Skin of body (tissue), 2 donors: Measurements from ENCODE around the gene CXXC4. TPM values are rescaled to one million over a fixed set of nuclear protein-coding genes. Genes with fewer than 3 reads are reported as not detected.

ENCODE experiments used
- DNase-seq: peaks from one replicate; lab custom pipeline; 2025; lab: John Stamatoyannopoulos, UW
- total RNA-seq: library from RNA; depleted of rRNA; stranded (reverse); fragments of >200 nt; gene quantifications from one replicate; pipeline ENCODE4 v1.2.3, GENCODE V29; 2014

The CXXC4 gene
- total RNA-seq, 1 donor from 2014 or later = 0.59 TPM

- no peak for DNase-seq
These were observed 5.0 kb downstream of the CXXC4 start for GRCh38 chr4:104489731-104490095.

DNA sequence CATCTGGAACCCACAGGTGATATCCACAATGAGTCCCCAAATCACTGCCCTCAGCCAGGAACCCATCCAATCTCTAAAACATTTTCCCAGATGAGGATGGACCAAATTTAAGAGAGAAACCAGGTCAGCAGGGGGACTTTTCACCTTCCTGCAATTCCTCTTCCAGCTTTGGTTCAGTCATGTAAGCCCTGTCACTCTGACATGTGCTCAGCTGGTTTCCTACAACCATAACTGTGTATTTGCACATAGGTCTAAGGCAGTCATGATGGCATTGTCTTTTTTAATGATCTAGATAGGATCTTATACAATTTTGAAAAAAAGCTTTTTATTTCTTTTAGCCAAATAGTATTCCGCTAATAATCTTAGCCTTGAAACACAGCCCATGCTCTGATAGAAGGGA is 6.5 kb downstream of the CXXC4 start:
- DNase-seq = no peak

DNA sequence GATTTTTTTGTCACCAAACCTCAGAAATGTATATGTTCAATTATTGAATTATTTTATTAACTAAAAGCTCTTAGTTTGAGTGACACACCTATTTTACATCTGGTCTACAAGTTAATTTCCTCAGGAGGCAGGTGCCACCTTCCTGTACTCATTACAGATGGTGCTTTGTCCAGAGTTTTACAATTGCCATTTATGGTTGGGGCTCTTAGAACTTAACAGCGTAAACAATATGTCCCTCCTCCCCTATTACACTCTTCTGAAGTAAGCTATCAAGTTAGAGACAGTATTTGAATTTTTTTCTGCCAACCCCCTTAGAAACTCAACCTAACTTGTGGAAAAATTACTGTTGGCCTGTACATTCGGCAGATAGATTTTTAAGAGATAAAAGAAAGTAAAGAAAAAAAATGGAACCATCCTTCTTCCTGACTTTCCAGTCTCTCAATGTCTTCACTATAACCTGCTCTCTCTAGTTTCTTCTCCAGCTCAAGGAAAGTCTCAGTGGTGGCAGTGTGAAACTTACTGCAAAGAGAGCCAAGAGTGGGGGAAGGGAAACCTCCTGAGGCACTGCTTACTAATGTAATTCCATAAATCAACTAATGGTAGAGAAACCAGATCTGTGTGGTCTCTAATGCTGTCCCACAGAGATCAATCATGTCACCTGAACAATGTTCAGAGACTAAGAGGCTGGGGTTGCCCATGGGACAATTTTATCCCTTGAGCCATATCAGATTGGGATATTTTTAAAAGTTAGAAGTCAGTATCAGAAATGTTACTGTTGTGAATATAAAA is 7.8 kb downstream of the CXXC4 start:
- no peak for DNase-seq

GRCh38 chr4:104475652-104476051 is 19.0 kb downstream of the CXXC4 start:
- DNase-seq = no peak

DNA sequence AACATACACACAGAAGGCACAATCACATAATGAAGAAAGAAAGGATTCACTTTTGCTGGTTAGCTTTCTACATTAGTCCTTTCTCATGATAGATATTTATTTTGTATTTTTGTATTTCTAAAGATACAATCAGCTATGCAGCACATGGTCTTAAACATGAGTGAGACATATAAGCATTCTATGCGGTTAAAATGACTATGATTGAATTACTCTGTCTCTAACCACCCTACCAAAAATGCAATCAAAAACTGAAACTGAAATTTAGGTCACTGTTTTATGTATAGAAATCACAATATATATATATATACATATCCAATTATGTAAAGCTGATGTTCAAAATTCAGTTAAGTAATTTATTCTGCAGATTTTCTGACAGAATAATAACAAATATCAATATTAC is 21.9 kb downstream of the CXXC4 start:
- DNase-seq = no peak

DNA sequence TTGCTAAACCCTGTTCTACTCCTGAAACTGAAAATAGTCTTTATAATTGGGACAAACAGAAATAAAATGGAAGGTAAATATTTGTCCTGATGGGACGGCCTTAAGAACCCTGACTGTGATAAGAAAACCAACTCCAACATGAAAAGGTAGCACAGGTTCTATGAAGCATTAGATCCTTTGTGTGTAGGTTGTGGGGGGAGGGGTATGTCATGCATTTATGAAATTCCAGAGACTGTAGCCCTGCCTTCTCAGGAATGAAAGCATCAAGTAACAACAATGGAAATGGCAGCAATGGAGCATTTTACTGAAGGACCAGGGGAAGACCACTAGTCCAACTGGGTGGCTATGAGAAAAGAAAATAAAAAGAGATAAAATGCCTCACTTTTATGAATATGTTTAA is 23.9 kb downstream of the CXXC4 start:
- DNase-seq = no peak

GRCh38 chr4:104469794-104470193 is 24.9 kb downstream of the CXXC4 start:
- no peak for DNase-seq

DNA sequence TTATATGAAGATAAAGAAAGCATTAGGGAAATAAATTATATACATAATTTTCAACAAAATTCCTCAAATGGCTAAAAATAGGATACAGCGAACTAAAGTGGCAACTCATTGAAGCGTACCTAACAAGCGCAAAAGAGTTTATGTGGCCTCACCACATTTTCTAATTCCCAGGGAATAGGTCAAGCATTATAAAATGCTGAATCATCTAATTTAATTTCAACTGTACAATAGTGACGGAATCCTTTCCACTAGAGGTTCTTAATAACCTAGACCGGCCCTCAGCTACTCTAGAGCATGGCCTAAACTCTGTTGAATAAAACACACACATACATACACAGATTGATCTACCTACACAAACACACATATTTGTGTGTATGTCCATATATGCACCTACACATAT is 29.1 kb downstream of the CXXC4 start:
- no peak for DNase-seq

DNA sequence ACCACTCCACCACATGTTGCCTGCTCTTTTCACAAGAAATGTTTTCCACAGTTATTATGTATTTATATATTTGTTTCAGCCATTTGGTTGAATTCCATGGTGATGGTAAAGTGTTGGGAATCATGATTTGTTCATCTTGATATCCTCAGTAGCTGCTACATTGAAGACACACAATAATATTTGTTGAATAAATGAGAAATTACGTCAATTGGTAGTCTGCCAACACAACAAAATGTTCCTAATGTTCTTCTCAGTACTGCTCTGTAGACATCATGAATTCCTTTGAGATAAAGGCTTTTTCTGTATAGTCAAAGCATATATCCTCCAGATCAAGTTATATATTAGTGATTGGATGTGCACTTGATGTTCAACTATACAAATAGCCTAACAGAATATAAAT is 29.5 kb downstream of the CXXC4 start:
- DNase-seq = no peak

DNA sequence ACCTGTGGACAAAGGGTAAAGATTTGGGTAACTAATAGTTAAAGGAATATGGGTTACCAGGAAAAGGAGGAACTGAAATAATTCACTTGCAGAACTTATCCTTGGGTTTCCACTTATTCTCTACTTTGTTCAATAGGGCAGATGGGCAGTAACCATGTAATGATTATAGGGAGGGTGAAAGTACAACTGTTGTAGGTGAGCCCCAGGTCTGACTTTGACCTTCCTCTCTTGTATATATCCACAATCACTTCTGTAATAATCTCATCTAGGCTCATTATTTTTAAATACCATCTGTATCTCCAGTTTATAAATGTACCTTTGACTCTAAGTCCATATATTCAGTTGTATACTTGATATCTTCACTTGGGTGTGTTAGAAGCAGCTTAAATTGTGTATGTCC is 32.1 kb downstream of the CXXC4 start:
- no peak for DNase-seq

GRCh38 chr4:104457308-104457981 is 37.2 kb downstream of the CXXC4 start:
- DNase-seq = no peak

DNA sequence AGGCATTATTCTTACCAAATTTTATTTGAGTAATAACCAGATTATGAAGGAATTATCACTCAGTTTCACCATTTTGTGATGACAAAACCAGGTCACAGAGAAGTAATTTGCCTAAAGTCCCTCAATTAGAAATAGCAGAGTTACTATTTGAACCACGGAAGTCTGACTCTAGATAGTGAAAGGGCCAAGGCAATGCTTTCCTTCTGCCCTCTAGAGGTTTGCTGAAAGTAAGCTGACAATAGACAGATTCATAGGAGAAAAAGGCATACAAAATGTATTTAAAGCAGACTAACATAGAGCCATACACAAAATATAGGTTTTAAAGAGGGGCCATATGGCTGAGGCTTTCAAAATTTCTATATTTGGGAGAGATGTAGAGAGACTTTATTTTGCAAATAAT is 43.1 kb downstream of the CXXC4 start:
- DNase-seq = no peak

DNA sequence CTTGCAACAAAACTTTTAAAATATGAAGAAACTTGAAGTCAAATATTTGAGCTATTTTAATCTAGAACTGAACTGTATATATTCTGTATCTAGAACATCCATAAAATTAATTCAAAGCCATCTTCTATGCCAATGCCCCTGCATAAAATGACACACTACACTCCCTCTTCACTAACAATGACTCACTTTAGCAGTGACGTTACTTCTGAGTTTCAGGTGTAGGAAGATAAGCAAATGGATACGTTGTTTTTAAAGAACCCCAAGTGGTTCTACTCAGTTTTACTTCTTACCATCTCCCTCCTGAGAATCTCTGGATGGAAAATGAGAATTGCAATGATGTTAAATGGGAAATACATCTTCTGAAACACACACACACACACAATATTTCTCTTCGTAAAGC is 45.2 kb downstream of the CXXC4 start:
- DNase-seq = no peak

GRCh38 chr4:104447294-104447693 is 47.4 kb downstream of the CXXC4 start:
- no peak for DNase-seq

DNA sequence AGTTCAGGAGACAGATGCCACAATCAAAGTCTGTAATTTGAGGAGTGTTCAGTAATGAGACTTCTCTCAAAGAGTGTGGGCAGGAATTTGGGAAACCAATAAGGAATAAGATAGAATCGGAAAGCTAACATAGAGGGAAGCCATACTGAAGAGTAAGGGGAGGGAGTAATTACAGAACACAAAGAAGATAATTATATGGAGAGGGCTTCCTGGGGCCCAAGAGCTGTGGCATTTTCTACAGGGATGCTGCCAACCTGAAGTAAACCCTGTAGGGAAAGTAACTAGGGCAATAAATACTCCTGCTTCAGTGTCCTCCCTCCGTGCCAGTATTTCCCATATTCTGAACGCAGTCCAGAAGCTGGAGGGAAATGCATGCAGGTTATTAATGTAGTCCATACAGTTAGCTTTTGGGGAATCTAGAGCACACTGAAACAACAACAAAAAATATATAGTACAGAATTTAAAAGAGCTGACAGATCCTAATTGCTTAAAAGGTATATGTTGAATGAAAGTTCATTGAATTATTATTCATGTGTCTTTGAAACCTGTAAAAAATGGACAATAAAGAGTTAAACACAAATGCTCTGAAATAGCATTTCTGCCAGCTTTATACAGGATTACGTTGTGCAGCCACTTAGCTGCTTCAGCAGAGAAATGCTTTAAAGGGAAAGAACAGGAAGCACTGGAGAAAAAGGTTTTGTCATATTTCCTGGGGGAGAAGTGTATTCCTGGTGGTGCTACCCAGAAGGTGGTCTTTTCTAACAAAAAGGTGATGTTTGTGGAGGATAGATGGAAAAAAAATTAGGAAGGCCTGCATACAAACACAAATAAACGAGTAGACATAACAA is 48.0 kb downstream of the CXXC4 start:
- DNase-seq = no peak

DNA sequence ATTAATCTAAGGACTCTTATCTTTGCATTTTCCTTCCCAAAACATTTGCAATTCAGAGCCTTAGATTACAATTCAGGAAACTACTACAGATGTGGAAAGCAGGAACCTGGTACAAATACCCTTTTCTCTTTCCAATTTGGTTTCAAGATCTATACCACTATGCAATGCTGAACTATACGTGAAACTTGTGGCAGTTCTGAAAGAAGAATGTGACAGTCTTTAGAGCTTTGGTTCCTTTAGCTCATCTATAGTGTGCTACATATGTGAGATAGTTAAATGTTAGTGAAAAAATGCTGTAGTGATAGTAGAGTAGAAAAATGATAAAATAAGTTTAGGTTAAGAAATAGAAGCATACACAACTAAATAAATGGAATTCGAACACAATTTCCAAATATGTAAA is 50.0 kb downstream of the CXXC4 start:
- no peak for DNase-seq

GRCh38 chr4:104436542-104436941 is 58.2 kb downstream of the CXXC4 start:
- DNase-seq = no peak

DNA sequence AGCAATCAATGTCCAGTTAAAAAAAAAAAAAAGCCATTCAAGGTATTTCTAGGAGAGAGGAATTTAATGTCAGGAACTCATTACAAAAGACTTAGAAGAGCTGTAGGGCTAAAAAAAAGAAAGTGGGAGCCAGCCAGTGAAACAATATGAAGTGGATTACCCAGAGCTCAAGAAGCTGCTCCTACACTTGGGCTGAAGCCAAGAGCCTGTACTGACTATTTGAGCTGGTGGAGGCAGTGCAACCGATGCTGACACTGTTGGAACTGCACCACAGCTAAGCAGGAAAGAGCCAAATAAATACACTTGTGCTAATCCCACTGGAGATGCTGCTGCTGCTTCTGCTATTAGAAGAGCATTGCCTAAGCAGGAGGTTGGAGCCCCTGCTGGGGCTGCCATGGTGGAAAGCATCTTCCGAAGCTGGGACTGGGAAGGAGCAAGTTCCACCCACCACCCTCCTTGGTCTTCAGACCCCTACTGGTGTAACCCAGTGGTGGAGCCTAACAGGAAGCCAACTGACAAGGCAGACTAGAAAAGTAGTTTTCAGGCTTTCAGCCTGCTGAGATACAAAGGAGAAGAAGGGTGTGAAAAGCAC is 65.4 kb downstream of the CXXC4 start:
- DNase-seq = no peak

- no peak for DNase-seq
These were observed 68.7 kb downstream of the CXXC4 start for GRCh38 chr4:104425948-104426347.

DNA sequence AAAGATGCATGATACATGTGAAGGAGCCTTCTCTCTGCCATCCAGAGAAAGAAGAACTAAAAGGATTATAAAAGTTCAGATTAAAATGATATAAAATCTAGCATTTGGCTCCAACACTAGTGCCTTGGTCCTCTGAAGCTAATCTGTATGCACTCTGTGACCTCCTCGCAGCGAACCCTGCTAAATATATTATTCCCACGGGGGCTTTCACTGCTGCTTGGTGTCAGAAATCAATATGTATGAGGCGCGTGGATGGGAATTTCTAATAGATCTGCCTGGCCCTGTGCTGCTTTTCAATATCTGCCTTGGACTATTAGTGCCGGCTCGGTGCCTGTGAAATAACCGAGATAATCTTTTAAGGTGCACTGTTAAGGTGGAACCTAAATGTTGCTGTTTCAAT is 69.7 kb downstream of the CXXC4 start:
- DNase-seq = no peak

- DNase-seq = no peak
These were observed 70.2 kb downstream of the CXXC4 start for GRCh38 chr4:104424475-104424941.

GRCh38 chr4:104421566-104421965 is 73.1 kb downstream of the CXXC4 start:
- DNase-seq = no peak
